ENCODE results near the gene CSTF2T. TPM values are rescaled to one million over a fixed set of nuclear protein-coding genes. Genes with fewer than 3 reads are reported as not detected.

CSTF2T gene
- total and polyA plus RNA-seq, 2 of the 13 experiments (the other 11 are each of a cell fraction or from before 2014, with no cell fraction given): 1.4 to 7.2 TPM

GRCh38 chr10:51658000-51658399, 41.4 kb downstream of the CSTF2T start:
- H3K27me3 ChIP-seq (ENCODE audit: control insufficient read depth in 1 of 2, insufficient read depth in 2 of 2, low read length in 2 of 2): no peaks in the 10 kb centered on the region
- H3K79me2 ChIP-seq (ENCODE audit: insufficient read depth, low read length): no peaks in the 10 kb centered on the region
- H3K4me2 ChIP-seq (ENCODE audit: low read depth, low read length): no peak overlapping the region
- no peak overlapping the region for H3K4me3 ChIP-seq (replicated peaks in 1 of 3; ENCODE audit: insufficient read depth in 1 of 3, low read depth in 2 of 3, low read length in 3 of 3)
- H3K9ac ChIP-seq (ENCODE audit: insufficient read depth, low read depth, low read length): no peak overlapping the region
- FAIRE-seq (no peak), DNase-seq (ENCODE audit: low spot score) (no peak), ATAC-seq (no peak)
- no peaks in the 10 kb centered on the region for H3K36me3 ChIP-seq (replicated peaks in 1 of 2; ENCODE audit: control insufficient read depth in 1 of 2, insufficient read depth in 2 of 2, low read length in 2 of 2)
- no peaks in the 10 kb centered on the region for H3K9me3 ChIP-seq (ENCODE audit: low read length)
- no peaks in the 10 kb centered on the region for H4K20me1 ChIP-seq (ENCODE audit: insufficient read depth, low read length)
- ChIA-PET POLR2A (no interaction called here), CTCF (ENCODE audit: low intra/inter-chr PET ratio, low total read pairs) (no interaction called here)
- in situ Hi-C loops (cut with HindIII; ENCODE audit: extremely low pct_ligation_motif_present, low pct_unique_long_range_greater_than_20kb): no loop called here
- no peaks in the 10 kb centered on the region for H3K4me1 ChIP-seq (ENCODE audit: insufficient read depth, low read length)
- 0% methylated on average over 2 of the region's 2 CpGs for WGBS (ENCODE audit: low lambda C conversion rate)
- H2AFZ ChIP-seq (ENCODE audit: low read length): no peak overlapping the region
- no peak overlapping the region for H3K27ac ChIP-seq (ENCODE audit: extremely low read length, insufficient read depth, low read length)
- TF ChIP-seq ZNF30 (CRISPR knock-in tag; IDR thresholded peaks at IDR 0.05) (no peak), ZNF138 (CRISPR knock-in tag; IDR thresholded peaks at IDR 0.05; ENCODE audit: low read depth) (no peak), STAG1 (CRISPR knock-in tag; IDR thresholded peaks at IDR 0.05) (no peak)
- TF ChIP-seq, protein P1, sequence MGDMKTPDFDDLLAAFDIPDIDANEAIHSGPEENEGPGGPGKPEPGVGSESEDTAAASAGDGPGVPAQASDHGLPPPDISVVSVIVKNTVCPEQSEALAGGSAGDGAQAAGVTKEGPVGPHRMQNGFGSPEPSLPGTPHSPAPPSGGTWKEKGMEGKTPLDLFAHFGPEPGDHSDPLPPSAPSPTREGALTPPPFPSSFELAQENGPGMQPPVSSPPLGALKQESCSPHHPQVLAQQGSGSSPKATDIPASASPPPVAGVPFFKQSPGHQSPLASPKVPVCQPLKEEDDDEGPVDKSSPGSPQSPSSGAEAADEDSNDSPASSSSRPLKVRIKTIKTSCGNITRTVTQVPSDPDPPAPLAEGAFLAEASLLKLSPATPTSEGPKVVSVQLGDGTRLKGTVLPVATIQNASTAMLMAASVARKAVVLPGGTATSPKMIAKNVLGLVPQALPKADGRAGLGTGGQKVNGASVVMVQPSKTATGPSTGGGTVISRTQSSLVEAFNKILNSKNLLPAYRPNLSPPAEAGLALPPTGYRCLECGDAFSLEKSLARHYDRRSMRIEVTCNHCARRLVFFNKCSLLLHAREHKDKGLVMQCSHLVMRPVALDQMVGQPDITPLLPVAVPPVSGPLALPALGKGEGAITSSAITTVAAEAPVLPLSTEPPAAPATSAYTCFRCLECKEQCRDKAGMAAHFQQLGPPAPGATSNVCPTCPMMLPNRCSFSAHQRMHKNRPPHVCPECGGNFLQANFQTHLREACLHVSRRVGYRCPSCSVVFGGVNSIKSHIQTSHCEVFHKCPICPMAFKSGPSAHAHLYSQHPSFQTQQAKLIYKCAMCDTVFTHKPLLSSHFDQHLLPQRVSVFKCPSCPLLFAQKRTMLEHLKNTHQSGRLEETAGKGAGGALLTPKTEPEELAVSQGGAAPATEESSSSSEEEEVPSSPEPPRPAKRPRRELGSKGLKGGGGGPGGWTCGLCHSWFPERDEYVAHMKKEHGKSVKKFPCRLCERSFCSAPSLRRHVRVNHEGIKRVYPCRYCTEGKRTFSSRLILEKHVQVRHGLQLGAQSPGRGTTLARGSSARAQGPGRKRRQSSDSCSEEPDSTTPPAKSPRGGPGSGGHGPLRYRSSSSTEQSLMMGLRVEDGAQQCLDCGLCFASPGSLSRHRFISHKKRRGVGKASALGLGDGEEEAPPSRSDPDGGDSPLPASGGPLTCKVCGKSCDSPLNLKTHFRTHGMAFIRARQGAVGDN (CRISPR knock-in tag; IDR thresholded peaks at IDR 0.05): no peak
- no TSS peak for BruUV-seq (replicated peaks)
- intact Hi-C loops (cut with micrococcal nuclease; ENCODE audit: unreplicated experiment): no loop called here

DNA sequence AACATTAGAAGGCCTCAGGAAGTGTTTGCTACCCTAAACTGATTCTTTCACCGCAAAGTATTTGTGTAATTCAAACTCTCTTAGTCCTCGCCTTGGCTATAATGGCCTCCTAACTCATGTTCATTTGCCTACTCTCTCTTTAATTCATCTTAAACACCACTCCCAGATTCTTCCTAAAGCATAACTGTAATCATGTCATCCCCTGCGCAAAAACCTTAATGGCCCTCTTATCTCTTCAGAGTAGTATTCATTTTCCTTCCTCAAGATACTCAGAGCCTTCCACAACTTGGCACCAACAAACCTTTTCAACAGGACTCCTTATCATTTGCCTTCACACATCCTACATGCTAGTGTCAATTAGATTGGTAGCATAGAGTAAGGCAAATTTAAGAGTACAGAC, 42.9 kb downstream of the CSTF2T start:
- no peak overlapping the region for H3K9ac ChIP-seq (ENCODE audit: insufficient read depth, low read depth, low read length)
- ChIA-PET CTCF (ENCODE audit: low intra/inter-chr PET ratio, low total read pairs) (no interaction called here), POLR2A (no interaction called here)
- TF ChIP-seq ZNF546 (CRISPR knock-in tag; conservative IDR thresholded peaks at IDR 0.05) (no peak), POLR2G (IDR thresholded peaks at IDR 0.05; ENCODE audit: low read depth, low read length) (no peak), PHF21A (CRISPR knock-in tag; IDR thresholded peaks at IDR 0.05) (no peak)
- H3K4me2 ChIP-seq (ENCODE audit: low read depth, low read length): no peak overlapping the region
- BruUV-seq (replicated peaks): no TSS peak
- intact Hi-C loops (cut with micrococcal nuclease; ENCODE audit: unreplicated experiment) (no loop called here), in situ Hi-C loops (cut with HindIII; ENCODE audit: extremely low pct_ligation_motif_present, low pct_unique_long_range_greater_than_20kb) (no loop called here)
- DNase-seq (ENCODE audit: low spot score) (no peak), ATAC-seq (no peak), FAIRE-seq (no peak)
- no peaks in the 10 kb centered on the region for H3K4me1 ChIP-seq (ENCODE audit: insufficient read depth, low read length)
- H3K27ac ChIP-seq (ENCODE audit: extremely low read length, insufficient read depth, low read length): no peak overlapping the region
- no peaks in the 10 kb centered on the region for H3K9me3 ChIP-seq (ENCODE audit: low read length)
- H4K20me1 ChIP-seq (ENCODE audit: insufficient read depth, low read length): no peaks in the 10 kb centered on the region
- WGBS (ENCODE audit: low lambda C conversion rate): 14% methylated on average over 3 of the region's 3 CpGs
- no peaks in the 10 kb centered on the region for H3K27me3 ChIP-seq (ENCODE audit: control insufficient read depth in 1 of 2, insufficient read depth in 2 of 2, low read length in 2 of 2)
- H2AFZ ChIP-seq (ENCODE audit: low read length): no peak overlapping the region
- H3K36me3 ChIP-seq (replicated peaks in 1 of 2; ENCODE audit: control insufficient read depth in 1 of 2, insufficient read depth in 2 of 2, low read length in 2 of 2): no peaks in the 10 kb centered on the region
- no peaks in the 10 kb centered on the region for H3K79me2 ChIP-seq (ENCODE audit: insufficient read depth, low read length)
- H3K4me3 ChIP-seq (replicated peaks in 1 of 3; ENCODE audit: insufficient read depth in 1 of 3, low read depth in 2 of 3, low read length in 3 of 3): no peak overlapping the region
